T47D (cell line): ENCODE results near the gene LHFPL2.

Experiments
- DNase-seq, 2 experiments: peaks; one replicate each; pipeline versions ENCODE4 v3.0.0 to v3.0.0-alpha.2; 2011 to 2012; ENCODE audit warnings: low read depth in 1 of 2, low spot score in 1 of 2
- JUND ChIP-seq: IDR thresholded peaks from 2 replicates; pipeline ENCODE4 v1.6.1; 2012; ENCODE audit warnings: low read depth
- in situ Hi-C: cut with HindIII; loops from 2 replicates; pipeline ENCODE4 v1.10.0; 2016; ENCODE audit warnings: low sequenced_read_pairs, low pct_unique_long_range_greater_than_20kb

The LHFPL2 gene

GRCh38 chr5:78541086-78541654 is 107.4 kb downstream of the LHFPL2 start:
- TF ChIP-seq JUND: no peak
- in situ Hi-C loops: no loop called here
- no peak for DNase-seq

GRCh38 chr5:78540335-78541085 is 108.1 kb downstream of the LHFPL2 start:
- DNase-seq: no peak
- in situ Hi-C loops: no loop called here
- TF ChIP-seq JUND: no peak

GRCh38 chr5:78538240-78538850 is 110.2 kb downstream of the LHFPL2 start:
- TF ChIP-seq JUND: no peak
- no peak for DNase-seq
- in situ Hi-C loops: no loop called here

GRCh38 chr5:78537821-78538220 is 110.8 kb downstream of the LHFPL2 start:
- no peak for TF ChIP-seq JUND
- in situ Hi-C loops: no loop called here
- DNase-seq: peak; percentile 48 to 62

GRCh38 chr5:78537411-78537810 is 111.2 kb downstream of the LHFPL2 start:
- no peak for DNase-seq
- TF ChIP-seq JUND: no peak
- in situ Hi-C loops: no loop called here

GRCh38 chr5:78536661-78537196 is 111.8 kb downstream of the LHFPL2 start:
- in situ Hi-C loops: no loop called here
- no peak for TF ChIP-seq JUND

GRCh38 chr5:78534905-78535200 is 113.7 kb downstream of the LHFPL2 start:
- no peak for TF ChIP-seq JUND
- in situ Hi-C loops: no loop called here
- DNase-seq: no peak

More at GRCh38 chr5:78536661-78537196, 111.8 kb downstream of the LHFPL2 start:
- no peak for DNase-seq

- no peak for DNase-seq
- in situ Hi-C loops: no loop called here
These were observed 114.2 kb downstream of the LHFPL2 start for GRCh38 chr5:78534148-78534904.

GRCh38 chr5:78533356-78533755 is 115.2 kb downstream of the LHFPL2 start:
- in situ Hi-C loops: no loop called here
- no peak for TF ChIP-seq JUND
- peak; percentile 47 to 70 for DNase-seq

More at GRCh38 chr5:78534148-78534904, 114.2 kb downstream of the LHFPL2 start:
- TF ChIP-seq JUND: no peak

- no peak for DNase-seq
- in situ Hi-C loops: no loop called here
- no peak for TF ChIP-seq JUND
These were observed 118.1 kb downstream of the LHFPL2 start for GRCh38 chr5:78530342-78531096.

- in situ Hi-C loops: no loop called here
- DNase-seq: no peak
- TF ChIP-seq JUND: no peak
These were observed 120.6 kb downstream of the LHFPL2 start for GRCh38 chr5:78527925-78528324.
